ENCODE measurements around the gene PCNX1.

- no peak for TF ChIP-seq CTCF (IDR thresholded peaks at IDR 0.05)
- no peak for TF ChIP-seq EP300 (IDR thresholded peaks at IDR 0.05)
- TF ChIP-seq POLR2A (IDR thresholded peaks at IDR 0.05) = no peak
These were observed 50.5 kb downstream of the PCNX1 start for GRCh38 chr14:70957710-70958109.

Measured in tibial nerve (tissue), 4 donors.